Heart left ventricle (tissue), 13 donors: Measurements from ENCODE around the gene SPATA2L.
"Not testable (repeated sequence)": the region's sequence is repeated elsewhere in the genome, so short reads cannot be mapped to it uniquely, and the experiment has no call there.

ENCODE experiments used
- POLR2A ChIP-seq, 2 donors: fragments of 450-650 bp; IDR thresholded peaks; one replicate each; pipeline ENCODE4 v1.6.1; 2017; ENCODE audit warnings: antibody characterized with exemption in 2 of 2, mild to moderate bottlenecking in 2 of 2, moderate library complexity in 2 of 2
- TF ChIP-seq, protein P1 (sequence below), 12 donors: fragments of 200-600 bp; sonication (generic) in 4 of 12; IDR thresholded peaks; one replicate each; pipeline versions ENCODE4 v1.5.0 to v1.8.0; 2018 to 2022; ENCODE audit warnings: antibody characterized with exemption in 12 of 12, mild to moderate bottlenecking in 5 of 12
- donor health status: ischemic (EF 13 %, LVEDD 7.1; RV severe dilation, severe dysfunction).
- donor health status: DM: no; HTN: yes; CAD: no.
- donor health status: DM: no; HTN: no; CAD: no.
- donor health status: ischemic (EF 25% LVEDD 6.9; RV normal size, moderate dysfunction).
- donor health status: ischemic (EF 25% LVEDD 5.7; RV mildly dilated, moderate dysfunction).
- donor health status: ischemic (EF 35%, LVEDD 5.7; RV mildly dilated, moderate dysfunction).
- donor health status: nonischemic (EF 11% LVEDD 7.7; RV severe dilation, severe dysfunction).
- donor health status: DM: yes; HTN: yes; CAD: no.
- donor health status: PGD.
- donor health status: ischemic (EF 29% LVEDD 5.4; RV normal size, mild dysfunction).
- donor health status: nonischemic (EF 23%, LVEDD 6.1; RV moderate dilation, normal function).

DNA sequence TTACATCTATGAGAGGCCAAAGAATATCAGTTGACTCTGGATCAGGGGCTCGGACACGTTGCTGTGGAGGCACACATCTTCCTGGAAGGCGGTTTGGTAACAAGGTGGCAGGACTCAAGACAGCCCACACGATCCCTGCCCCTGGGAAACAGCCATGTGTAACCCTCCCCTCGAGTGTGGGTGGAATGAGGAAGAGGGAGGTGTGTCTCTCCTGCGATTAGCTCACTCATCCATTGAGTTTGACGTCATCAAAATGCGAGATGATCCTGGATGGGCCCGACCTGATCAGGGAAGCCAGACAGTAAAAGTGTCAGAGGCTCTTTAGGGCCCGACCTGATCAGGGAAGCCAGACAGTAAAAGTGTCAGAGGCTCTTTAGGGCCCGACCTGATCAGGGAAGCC is 37.3 kb downstream of the SPATA2L start:
- TF ChIP-seq, protein P1, sequence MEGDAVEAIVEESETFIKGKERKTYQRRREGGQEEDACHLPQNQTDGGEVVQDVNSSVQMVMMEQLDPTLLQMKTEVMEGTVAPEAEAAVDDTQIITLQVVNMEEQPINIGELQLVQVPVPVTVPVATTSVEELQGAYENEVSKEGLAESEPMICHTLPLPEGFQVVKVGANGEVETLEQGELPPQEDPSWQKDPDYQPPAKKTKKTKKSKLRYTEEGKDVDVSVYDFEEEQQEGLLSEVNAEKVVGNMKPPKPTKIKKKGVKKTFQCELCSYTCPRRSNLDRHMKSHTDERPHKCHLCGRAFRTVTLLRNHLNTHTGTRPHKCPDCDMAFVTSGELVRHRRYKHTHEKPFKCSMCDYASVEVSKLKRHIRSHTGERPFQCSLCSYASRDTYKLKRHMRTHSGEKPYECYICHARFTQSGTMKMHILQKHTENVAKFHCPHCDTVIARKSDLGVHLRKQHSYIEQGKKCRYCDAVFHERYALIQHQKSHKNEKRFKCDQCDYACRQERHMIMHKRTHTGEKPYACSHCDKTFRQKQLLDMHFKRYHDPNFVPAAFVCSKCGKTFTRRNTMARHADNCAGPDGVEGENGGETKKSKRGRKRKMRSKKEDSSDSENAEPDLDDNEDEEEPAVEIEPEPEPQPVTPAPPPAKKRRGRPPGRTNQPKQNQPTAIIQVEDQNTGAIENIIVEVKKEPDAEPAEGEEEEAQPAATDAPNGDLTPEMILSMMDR (IDR thresholded peaks at IDR 0.05) = not testable (repeated sequence)
- TF ChIP-seq POLR2A (IDR thresholded peaks at IDR 0.05) = not testable (repeated sequence)
